HL-60 (cell line): ENCODE data around the gene RND1.

Experiments
- CTCF ChIP-seq: IDR thresholded peaks from one replicate; pipeline ENCODE4 v1.5.1; 2011; ENCODE audit warnings: low read length, control low read depth, inconsistent platforms; ENCODE audit not compliant: insufficient read depth
- POLR2AphosphoS5 ChIP-seq: IDR thresholded peaks from 2 replicates; pipeline ENCODE4 v1.6.1; 2012; ENCODE audit warnings: low read depth

- TF ChIP-seq CTCF (no peak), POLR2AphosphoS5 (no peak)
Observed at GRCh38 chr12:48866052-48866711, 512 bp upstream of the RND1 start.
